ENCODE measurements around the gene PLIN3. TPM values are rescaled to one million over a fixed set of nuclear protein-coding genes. Genes with fewer than 3 reads are reported as not detected.
A peak's percentile ranks its signal among the peaks of the same experiment; 100 is the strongest.
"Not testable (repeated sequence)": the region's sequence is repeated elsewhere in the genome, so short reads cannot be mapped to it uniquely, and the experiment has no call there.

PLIN3 gene
- total RNA-seq, 1 experiment from 2014 or later, result 36.9 TPM

DNA sequence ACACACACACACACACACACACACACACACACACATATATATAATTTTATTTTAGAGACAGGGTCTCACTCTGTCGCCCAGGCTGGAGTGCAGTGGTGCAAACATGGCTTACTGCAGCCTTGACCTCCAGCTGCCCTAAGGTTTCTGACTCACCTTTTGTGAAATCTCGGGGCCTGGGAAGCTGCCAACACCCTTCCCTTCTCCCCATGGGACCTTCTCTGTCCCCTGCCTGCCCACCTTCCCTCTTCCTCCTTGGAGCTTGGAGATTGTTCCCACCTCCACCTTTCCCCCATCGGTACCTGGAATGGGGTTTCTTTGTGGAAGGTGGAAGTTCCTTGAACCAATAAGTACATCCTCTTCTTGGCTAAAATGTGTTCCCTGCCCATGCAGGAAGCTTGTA, 28.9 kb upstream of the PLIN3 start:
- no peak for DNase-seq (ENCODE audit: extremely low read depth, low read depth)

DNA sequence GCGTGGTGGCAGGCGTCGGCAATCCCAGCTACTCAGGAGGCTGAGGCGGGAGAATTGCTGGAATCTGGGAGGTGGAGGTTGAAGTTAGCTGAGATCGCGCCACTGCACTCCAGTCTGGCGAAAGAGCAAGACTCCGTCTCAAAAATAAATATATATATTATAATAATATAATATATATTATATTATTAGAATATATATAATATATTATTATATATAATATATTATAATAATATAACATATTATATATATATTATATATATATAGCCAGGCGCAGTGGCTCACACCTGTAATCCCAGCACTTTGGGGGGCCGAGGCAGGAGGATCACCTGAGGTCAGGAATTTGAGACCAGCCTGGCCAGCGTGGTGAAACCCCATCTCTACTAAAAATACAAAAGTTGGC, 25.5 kb upstream of the PLIN3 start:
- DNase-seq (ENCODE audit: extremely low read depth, low read depth), result not testable (repeated sequence)

DNA sequence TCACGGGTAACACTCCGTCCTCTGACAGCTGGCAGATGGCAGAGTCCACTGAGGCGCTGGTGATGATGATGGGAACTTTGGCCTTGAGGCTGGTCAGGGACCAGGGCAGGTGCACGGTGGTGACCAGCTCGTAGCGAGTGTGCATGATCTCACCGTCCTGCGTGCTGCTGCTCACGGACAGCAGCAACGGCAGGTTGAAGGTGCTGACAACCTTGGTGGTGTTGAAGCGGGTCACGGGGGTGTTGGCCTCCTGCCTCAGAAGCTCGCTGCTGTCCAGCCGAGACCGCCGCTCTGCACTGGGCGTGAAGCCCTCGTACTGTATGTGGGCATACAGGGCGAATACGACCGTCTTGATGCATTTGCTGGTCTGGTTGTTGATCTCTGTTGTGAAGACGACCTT, 23.6 kb upstream of the PLIN3 start:
- DNase-seq (ENCODE audit: extremely low read depth, low read depth), result no peak

DNA sequence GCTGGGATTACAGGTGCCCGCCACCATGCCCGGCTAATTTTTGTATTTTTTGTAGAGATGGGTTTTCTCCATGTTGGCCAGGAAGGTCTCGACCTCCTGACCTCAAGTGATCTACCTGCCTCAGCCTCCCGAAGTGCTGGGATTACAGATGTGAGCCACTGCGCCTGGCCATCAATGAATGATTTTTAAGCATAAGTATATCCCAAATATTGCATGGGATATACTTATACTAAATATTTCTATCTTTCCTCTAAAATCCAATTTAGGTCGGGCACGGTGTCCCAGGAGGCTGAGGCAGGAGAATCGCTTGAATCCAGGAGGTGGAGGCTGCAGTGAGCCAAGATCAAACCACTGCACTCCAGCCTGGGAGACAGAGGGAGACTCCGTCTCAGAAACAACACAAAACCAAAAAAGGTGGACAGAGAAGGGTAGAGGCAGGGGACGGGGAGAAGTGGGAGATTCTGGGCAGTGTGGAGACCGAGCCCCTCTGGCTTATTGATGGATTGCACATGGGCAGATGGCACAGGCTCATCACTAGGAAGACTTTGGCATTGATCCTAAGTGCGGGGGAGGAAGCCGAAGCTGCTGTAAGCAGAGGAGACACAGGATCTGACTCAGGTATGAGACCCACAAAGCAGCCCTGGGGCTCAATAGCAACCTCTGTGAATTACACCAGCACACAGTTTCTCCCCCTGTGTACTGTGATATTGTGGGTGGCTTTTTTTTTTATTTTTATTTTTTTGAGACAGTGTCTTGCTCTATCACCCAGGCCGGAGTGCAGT, 21.8 kb upstream of the PLIN3 start:
- DNase-seq (ENCODE audit: extremely low read depth, low read depth), result no peak

DNA sequence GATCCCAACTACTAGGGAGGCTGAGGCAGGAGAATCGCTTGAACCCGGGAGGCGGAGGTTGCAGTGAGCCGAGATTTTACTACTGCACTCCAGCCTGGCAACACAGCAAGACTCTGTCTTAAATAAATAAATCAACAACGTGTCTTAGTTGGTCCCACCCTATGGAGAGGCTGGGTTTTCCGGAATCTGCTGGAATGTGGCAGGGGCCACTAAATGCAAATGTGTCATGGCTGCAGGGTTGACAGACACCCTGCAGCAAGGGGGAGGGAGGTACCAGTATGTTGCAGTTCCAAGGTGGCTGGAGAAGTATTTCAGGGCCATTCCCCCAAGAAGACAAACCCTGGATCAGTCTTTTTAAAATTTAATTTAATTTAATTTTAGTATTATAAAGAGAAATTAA, 20.3 kb upstream of the PLIN3 start:
- DNase-seq (ENCODE audit: extremely low read depth, low read depth), result not testable (repeated sequence)

DNA sequence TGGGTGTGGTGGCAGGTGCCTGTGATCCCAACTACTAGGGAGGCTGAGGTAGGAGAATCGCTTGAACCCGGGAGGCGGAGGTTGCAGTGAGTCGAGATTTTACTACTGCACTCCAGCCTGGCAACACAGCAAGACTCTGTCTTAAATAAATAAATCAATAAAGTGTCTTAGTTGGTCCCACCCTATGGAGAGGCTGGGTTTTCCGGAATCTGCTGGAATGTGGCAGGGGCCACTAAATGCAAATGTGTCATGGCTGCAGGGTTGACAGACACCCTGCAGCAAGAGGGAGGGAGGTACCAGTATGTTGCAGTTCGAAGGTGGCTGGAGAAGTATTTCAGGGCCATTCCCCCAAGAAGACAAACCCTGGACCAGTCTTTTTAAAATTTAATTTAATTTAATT, 17.5 kb upstream of the PLIN3 start:
- not testable (repeated sequence) for DNase-seq (ENCODE audit: extremely low read depth, low read depth)

DNA sequence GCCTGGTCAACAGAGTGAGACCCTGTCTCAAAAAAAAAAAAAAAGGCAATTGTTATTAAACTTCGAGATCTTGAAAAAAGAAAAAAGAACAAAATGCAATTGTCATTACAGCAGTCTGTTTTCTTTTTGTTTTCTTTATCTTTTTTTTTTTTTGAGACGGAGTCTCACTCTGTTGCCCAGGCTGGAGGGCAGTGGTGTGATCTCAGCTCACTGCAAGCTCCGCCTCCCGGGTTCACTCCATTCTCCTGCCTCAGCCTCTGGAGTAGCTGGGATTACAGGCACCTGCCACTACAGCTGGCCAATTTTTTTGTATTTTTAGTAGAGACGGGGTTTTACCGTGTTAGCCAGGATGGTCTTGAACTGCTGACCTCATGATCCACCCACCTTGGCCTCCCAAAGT, 15.4 kb upstream of the PLIN3 start:
- not testable (repeated sequence) for DNase-seq (ENCODE audit: extremely low read depth, low read depth)

DNA sequence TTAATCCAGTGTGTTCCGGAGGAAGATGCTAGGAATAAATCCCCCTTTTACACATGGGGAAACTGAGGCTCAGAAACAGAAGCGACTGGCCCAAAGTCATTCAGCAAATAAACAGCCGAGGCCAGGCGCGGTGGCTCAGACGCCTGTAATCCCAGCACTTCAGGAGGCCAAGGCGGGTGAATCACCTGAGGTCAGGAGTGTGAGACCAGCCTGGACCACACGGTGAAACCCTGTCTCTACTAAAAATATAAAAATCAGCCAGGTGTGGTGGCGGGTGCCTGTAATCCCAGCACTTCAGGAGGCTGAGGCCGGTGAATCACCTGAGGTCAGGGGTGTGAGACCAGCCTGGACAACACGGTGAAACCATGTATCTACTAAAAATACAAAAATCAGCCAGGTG, 11.6 kb upstream of the PLIN3 start:
- no peak for DNase-seq (ENCODE audit: extremely low read depth, low read depth)

DNA sequence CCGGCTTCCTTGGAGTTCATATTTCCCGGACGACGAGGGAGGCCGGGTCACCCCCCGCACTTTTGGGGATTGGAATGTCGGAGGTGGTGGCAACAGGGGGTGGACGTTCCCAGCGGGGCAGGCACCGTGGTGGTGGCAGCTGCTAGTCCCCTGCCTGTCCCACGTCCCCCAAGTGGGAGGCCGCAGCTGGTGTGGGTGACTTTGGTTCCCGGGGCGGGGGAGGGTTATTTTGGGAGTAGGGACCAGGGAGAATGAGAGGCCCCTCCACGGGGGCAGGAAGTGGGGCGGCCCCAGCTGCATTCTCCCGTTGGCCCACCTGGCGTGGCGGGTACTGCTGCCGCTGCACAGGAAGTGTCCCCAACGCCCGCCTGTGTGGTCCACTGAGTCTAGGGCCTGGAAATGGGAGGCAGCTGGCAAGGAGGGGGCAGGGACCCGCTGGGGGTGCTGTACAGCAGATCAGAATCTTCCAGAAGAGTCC, 11.1 kb upstream of the PLIN3 start:
- no peak for DNase-seq (ENCODE audit: extremely low read depth, low read depth)

DNA sequence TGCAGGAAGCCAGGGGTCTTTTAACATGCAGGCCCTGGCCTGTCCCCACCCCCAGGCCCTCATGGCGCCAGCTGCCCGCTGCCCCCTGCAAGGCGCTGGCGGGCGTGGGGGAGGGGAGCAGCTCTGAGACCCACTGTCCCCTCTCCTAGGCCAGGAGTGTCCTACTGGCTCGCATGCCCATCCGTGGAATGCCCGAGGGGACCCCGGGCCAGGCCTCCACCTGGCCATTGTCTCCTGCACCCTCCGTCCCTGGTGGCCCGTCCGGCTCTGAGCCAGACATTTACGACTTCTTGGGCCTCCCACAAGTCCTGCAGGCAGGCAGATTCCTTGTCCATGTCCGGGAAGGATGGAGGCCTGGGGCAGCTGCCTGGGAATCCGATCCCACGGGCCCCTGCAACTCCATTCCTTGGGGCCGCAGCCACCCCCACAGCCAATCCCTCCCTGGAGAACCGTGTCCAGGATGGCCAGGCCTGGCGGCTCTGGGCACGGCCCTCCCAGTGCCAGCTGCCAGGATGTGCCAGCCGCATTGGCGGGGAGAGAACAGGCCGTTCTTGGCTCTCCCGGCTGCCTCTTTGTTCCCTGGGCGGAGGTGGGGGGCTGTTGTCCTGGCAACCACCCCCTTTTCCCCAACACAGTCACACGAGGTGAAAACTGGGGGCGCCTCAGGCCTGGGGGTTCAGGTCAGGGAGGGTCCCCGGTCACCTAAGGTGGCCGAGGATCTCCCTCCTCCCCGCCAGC, 10.5 kb upstream of the PLIN3 start:
- DNase-seq (ENCODE audit: extremely low read depth, low read depth), result no peak

DNA sequence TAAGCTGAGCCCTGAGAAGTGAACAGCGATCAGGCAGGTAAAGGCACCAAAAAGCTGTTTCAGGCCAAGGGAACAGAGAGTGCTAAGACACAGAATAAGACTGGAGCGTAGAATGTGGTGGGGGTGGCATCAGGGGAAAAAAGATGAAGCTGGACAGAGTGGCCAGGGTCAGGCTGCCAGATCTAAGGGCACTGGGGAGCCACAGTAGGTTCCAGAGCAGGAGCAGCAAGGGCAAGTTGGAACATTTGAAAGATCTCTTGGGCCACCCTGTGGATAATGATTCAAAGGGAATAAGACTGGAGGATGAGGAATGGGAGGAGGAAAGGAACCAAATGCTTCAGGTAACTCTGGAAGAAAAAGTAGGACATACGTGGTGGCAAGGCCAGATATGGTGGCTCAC, 6.5 kb upstream of the PLIN3 start:
- DNase-seq (ENCODE audit: extremely low read depth, low read depth), result no peak

DNA sequence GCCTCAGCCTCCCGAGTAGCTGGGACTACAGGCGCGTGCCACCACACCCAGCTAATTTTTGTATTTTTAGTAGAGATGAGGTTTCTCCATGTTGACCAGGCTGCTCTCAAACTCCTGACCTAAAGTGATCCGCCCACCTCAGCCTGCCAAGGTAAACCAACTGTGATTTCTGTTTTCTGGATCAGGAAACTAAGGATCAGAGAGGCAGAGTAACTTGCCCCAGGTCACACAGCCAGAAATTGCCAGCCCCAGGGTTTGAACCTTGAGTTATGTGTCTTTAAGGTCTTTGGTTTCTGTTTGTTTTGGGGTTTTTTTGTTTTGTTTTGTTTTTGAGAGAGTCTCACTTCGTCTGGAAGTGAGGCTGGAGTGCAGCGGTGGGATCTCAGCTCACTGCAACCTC, 4.2 kb upstream of the PLIN3 start:
- DNase-seq (ENCODE audit: extremely low read depth, low read depth), result no peak

DNA sequence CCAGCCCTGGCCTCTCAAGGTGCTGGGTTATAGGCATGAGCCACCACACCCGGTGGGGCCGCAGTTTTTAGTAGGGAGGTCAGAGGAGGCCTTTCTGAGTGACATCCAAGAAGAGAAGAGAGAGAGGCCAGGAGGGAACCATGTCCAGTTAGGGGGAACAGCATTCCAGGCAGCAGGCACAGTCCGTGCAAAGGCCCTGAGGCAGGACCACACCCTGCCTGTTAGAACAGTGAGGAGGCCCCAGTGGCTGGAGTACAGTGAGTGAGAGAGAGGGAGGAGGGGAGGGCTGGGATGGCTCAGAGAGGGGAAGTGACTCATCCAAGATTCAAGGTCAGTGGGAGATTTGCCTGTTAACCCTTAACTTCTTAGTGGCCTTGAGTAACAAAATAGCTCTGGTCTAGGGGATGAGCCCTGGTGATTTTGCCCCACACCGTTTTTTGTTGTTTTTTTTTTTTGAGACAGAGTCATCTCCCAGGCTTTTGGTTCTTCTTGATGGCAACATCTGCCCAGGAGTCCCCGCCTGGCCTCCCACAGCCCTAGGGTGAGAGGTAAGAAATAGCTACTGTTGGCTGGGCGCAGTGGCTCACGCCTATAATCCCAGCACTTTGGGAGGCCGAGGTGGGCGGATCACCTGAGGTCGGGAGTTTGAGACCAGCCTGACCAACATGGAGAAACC, 2.7 kb upstream of the PLIN3 start:
- DNase-seq (ENCODE audit: extremely low read depth, low read depth), result peak; percentile 83

DNA sequence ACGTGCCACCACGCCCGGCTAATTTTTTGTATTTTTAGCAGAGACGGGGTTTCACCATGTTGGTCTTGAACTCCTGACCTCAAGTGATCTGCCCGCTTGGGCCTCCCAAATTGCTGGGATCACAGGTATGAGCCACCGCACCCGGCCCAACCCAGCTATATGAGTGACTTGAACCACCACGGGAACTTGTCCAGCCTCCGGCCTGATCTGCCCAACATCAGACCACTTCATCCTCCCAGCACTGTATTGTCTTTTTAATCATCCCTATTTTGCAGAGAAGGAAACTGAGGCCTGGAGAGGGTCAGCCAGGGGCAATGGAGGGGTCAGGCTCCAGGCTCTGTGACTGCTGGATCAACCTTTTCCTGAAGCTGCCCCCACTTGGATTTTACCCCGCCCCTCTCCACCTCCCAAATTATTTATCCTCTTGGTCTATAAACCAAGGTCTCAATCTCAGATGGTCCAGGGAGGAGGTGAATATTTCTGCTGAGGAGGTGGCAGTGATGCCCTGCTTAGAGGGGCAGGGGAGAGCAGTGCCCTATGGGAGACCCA, 893 bp upstream of the PLIN3 start:
- DNase-seq (ENCODE audit: extremely low read depth, low read depth), result no peak

DNA sequence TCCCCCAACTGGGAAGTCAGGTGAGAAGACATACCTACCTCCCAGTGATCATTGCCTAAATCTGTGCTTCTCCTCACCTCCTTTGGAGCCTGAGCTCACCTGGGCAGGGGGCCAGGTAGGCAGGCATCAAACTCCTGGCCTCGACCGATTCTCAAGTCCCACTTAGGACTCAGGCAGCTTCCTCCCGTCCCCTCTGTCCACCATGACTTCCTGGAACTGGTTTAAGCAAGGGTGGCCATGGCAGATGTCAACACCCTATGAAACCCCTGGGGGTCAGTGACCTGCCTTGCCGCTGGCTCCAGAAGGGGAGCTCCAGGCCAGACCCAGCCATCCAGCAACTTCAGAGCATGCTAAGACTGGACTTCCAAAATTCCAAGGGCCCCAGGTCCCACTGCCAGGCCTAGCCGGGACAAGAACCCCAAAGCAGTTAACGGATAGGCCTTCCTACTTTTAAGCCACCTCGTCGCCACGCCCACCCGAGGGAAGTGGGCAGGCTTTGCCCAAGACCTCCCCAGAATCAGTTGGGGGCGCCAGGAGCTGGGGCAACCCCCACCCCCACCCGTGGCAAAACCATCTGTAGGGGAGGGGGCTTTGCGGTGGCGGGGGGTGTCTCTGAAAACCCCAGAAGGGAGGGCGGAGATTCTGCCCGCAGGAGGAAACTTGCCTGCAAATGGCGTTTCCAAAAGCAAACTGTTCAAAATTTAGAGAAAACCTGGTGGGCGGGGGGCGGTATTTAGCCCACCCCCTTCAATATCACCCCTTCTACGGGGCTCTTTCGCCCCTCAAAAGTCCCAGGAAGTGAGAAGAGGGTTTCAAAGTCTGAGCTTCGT, 657 bp downstream of the PLIN3 start:
- no peak for DNase-seq (ENCODE audit: extremely low read depth, low read depth)

DNA sequence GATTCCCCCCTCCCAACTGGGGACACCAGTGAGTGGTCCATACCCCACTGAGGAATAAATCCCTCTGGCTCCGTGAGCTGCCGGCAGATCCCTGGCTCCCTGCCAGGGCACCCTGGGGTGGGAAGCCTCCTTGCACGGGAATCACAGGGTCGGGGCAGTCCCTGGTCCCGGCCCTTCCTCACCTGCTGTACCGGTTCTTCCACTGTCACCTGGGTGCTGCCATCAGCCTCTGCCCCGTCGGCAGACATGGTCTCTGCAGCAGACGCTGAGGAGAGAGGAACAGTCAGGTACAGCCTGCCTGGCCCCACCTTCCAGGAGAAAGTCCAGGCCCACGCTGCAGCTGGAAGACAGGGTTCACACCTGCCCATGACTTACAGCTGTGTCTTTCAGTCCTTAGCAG, 6.3 kb downstream of the PLIN3 start:
- DNase-seq (ENCODE audit: extremely low read depth, low read depth), result no peak

DNA sequence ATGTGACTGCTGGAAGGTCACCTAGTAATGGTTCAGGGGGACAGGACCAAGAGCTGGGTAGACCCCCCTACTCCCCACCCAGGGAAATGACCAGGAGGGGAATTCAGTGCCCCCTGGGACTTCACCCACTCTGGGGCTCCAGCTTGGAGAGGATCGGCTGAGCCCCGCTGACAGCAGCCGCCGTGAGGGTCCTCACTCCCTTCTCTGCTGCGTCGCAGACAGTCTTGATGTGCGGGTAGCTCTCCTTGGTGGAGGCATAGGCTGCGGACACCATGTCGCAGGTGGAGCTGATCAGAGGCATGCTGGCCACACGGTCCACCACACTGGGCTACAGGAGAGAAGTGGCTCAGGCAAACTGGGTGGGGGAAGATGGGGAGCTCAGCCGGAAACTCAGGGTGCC, 7.8 kb downstream of the PLIN3 start:
- DNase-seq (ENCODE audit: extremely low read depth, low read depth), result no peak

DNA sequence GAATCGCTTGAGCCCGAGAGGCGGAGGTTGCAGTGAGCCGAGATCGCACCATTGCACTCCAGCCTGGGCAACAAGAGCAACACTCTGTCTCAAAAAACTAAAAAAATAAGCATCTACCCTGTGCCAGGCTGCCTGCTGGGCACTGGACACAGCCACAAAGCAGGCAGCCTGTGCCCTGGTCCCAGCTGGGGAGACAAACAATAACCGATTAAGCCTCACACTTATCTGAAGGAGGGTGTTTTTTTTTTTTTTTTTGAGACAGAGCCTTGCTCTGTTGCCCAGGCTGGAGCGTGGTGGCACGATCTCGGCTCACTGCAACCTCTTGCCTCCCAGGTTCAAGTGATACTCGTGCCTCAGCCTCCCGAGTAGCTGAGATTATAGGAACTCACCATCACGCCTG, 11.0 kb downstream of the PLIN3 start:
- DNase-seq (ENCODE audit: extremely low read depth, low read depth), result not testable (repeated sequence)

DNA sequence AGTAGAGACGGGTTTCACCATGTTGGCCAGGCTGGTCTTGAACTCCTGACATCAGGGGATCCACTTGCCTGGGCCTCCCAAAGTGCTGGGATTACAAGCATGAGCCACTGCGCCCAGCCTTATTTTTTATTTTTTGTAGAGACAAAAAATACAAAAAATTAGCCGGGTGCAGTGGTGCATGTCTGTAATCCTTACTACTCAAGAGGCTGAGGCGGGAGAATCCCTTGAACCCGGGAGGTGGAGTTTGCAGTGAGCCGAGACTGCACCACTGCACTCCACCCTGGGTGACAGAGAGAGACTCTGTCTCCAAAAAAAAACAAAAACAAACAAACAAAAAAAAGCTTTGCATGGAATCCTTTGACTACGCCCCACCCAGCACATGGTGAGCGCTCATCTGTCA, 14.0 kb downstream of the PLIN3 start:
- not testable (repeated sequence) for DNase-seq (ENCODE audit: extremely low read depth, low read depth)

DNA sequence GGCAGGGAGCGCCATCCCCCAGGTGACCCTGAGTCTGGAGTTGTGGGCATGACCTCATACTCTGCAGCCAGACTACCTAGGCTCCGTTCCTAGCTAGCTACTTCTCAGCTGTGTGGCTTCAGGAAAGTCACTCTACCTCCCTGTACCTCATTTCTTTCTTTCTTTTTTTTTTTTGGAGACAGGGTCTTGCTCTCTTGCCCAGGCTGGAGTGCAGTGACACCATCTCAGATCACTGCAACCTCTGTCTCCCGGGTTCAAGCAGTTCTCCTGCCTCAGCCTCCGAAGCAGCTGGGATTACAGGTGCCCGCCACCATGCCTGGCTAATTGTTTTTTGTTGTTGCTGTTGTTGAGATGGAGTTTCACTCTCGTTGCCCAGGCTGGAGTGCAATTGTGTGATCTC, 15.0 kb downstream of the PLIN3 start:
- DNase-seq (ENCODE audit: extremely low read depth, low read depth), result no peak
